K562 (cell line): ENCODE data around the gene LRRC8E. TPM values are rescaled to one million over a fixed set of nuclear protein-coding genes. Genes with fewer than 3 reads are reported as not detected.

Experiments
- ATF3 ChIP-seq, 2 experiments: fragments of 450-650 bp in 1 of 2; sonication (generic) in 1 of 2; formaldehyde crosslinking in 1 of 2; IDR thresholded peaks in 1 of 2; conservative IDR thresholded peaks in 1 of 2; 2 replicates each; pipeline versions ENCODE4 v1.6.1 to v1.8.1; 2016 to 2023; ENCODE audit warnings: mild to moderate bottlenecking in 2 of 2, moderate library complexity in 2 of 2, inconsistent platforms in 1 of 2, missing genetic modification reagents in 1 of 2
- CREM ChIP-seq: IDR thresholded peaks from 2 replicates; pipeline ENCODE4 v1.6.1; 2014; ENCODE audit warnings: antibody characterized with exemption, low read depth
- CTBP1 ChIP-seq: fragments of 450-650 bp; IDR thresholded peaks from 2 replicates; pipeline ENCODE4 v1.6.1; 2016; ENCODE audit warnings: borderline replicate concordance
- E2F6 ChIP-seq, 2 experiments: IDR thresholded peaks; 2 replicates each; pipeline ENCODE4 v1.6.1; 2011; ENCODE audit warnings: borderline replicate concordance in 1 of 2, control low read depth in 1 of 2, low read depth in 1 of 2, low read length in 1 of 2, mild to moderate bottlenecking in 1 of 2, mixed read lengths in 1 of 2, moderate library complexity in 1 of 2; ENCODE audit not compliant: insufficient read depth in 1 of 2, insufficient read length in 1 of 2, poor library complexity in 1 of 2, severe bottlenecking in 1 of 2; ENCODE audit errors: extremely low read depth in 1 of 2
- E2F8 ChIP-seq: fragments of 450-650 bp; IDR thresholded peaks from 2 replicates; pipeline ENCODE4 v1.7.1; 2018; ENCODE audit warnings: mild to moderate bottlenecking, low read depth; ENCODE audit not compliant: partially characterized antibody
- HDAC1 ChIP-seq, 2 experiments: fragments of 450-650 bp; IDR thresholded peaks; 2 replicates each; pipeline ENCODE4 v1.6.1; 2016 to 2017; ENCODE audit warnings: inconsistent platforms in 1 of 2, mild to moderate bottlenecking in 1 of 2, moderate library complexity in 1 of 2
- KDM4B ChIP-seq, 2 experiments: fragments of 450-650 bp in 1 of 2; sonication (generic) in 1 of 2; IDR thresholded peaks; 2 replicates each; pipeline ENCODE4 v1.6.1; 2016 to 2017; ENCODE audit warnings: borderline replicate concordance in 2 of 2, antibody characterized with exemption in 1 of 2, low read depth in 1 of 2, mild to moderate bottlenecking in 1 of 2
- POU5F1 ChIP-seq: fragments of 150-350 bp; IDR thresholded peaks from 2 replicates; pipeline ENCODE4 v1.6.1; 2014; ENCODE audit warnings: borderline replicate concordance, low read length, low read depth, mild to moderate bottlenecking; ENCODE audit not compliant: partially characterized antibody
- TAF1 ChIP-seq: IDR thresholded peaks from 2 replicates; pipeline ENCODE4 v1.6.1; 2011; ENCODE audit warnings: mild to moderate bottlenecking, low read length, moderate library complexity; ENCODE audit not compliant: insufficient read depth, control insufficient read depth, severe bottlenecking; ENCODE audit errors: extremely low read depth
- ZBTB40 ChIP-seq, 2 experiments: fragments of 450-650 bp in 1 of 2; sonication (generic) in 1 of 2; formaldehyde crosslinking in 1 of 2; IDR thresholded peaks; 2 replicates each; pipeline versions ENCODE4 v1.7.1 to v1.9.0; 2016 to 2022; ENCODE audit warnings: inconsistent platforms in 1 of 2, mild to moderate bottlenecking in 1 of 2, missing genetic modification reagents in 1 of 2
- polyA plus RNA-seq, 8 experiments: library from polyadenylated mRNA; depleted of rRNA in 4 of 8; stranded (reverse) in 5 of 8; unstranded in 3 of 8; fragments of >200 nt; fragmentation: Nextera tagmentation in 2 of 8; fragmentation: Illumina TruSeq in 1 of 8; extraction: Ambion mirVana in 2 of 8; extraction: Trizol in 1 of 8; gene quantifications; 2 replicates each; pipeline versions ENCODE4 v1.2.1 to v1.2.3, GENCODE V29; 2011 to 2014; ENCODE audit warnings: inconsistent platforms in 1 of 8, missing spikeins in 1 of 8
- total RNA-seq, 7 experiments: library from RNA; depleted of rRNA in 6 of 7; stranded (reverse); fragments of >200 nt in 6 of 7; fragmentation: Illumina TruSeq in 2 of 7; extraction: Trizol in 2 of 7; gene quantifications; 2 replicates each; pipeline versions ENCODE4 v1.2.1 to v1.2.3, GENCODE V29; 2011 to 2021; ENCODE audit warnings: low replicate concordance in 1 of 7

LRRC8E gene
- total and polyA plus RNA-seq, 9 of the 15 experiments (the other 6 are each of a cell fraction or from before 2014, with no cell fraction given) = 0.08 to 5.7 (median 3.5) TPM; not detected in 1

GRCh38 chr19:7858109-7858770 lies 30.1 kb upstream of the LRRC8E start (continued):
- TF ChIP-seq ZBTB40 (IDR thresholded peaks at IDR 0.05) = peak; percentile 43; the same call in 1 of the 2 replicates
- no peak for TF ChIP-seq ZBTB40 (CRISPR knock-in tag; IDR thresholded peaks at IDR 0.05)
- peak; percentile 92 for TF ChIP-seq CREM
- TF ChIP-seq E2F6 (IDR thresholded peaks at IDR 0.05; ENCODE audit: borderline replicate concordance in 1 of 2, extremely low read depth in 1 of 2, insufficient read depth in 1 of 2, insufficient read length in 1 of 2, low read depth in 1 of 2, low read length in 1 of 2, poor library complexity in 1 of 2, severe bottlenecking in 1 of 2) = peak; percentile 45
- no peak for TF ChIP-seq E2F8
- peak; percentile 71 for TF ChIP-seq ATF3 (IDR thresholded peaks at IDR 0.05)
- no peak for TF ChIP-seq ATF3 (CRISPR knock-in tag; conservative IDR thresholded peaks at IDR 0.05)
- TF ChIP-seq TAF1 = peak; percentile 51
- TF ChIP-seq HDAC1 (IDR thresholded peaks at IDR 0.05) = peak in 1 of 2 experiments; percentile 25; a peak in 1 of 4 replicates
- TF ChIP-seq KDM4B (IDR thresholded peaks at IDR 0.05; ENCODE audit: borderline replicate concordance in 2 of 2, low read depth in 1 of 2) = no peak
- peak; percentile 47; the same call in 1 of the 2 replicates for TF ChIP-seq CTBP1
- TF ChIP-seq POU5F1 = no peak
